HEK293 (cell line): ENCODE data around the gene RFNG.

Experiments
- CTCF ChIA-PET: fragments of 350-600 bp; formaldehyde crosslinking; extraction: SDS; loops from one replicate; lab custom pipeline; 2021; ENCODE audit warnings: antibody characterized with exemption; lab: Yijun Ruan, JAX
- POLR2A ChIA-PET: fragments of 300-600 bp; formaldehyde crosslinking; extraction: SDS; loops from one replicate; lab custom pipeline; 2020; ENCODE audit warnings: antibody characterized with exemption, inconsistent platforms; lab: Yijun Ruan, JAX
- H3K27ac ChIP-seq: fragments of 200-500 bp; sonication (Bioruptor generic); 2 replicates; pipeline ENCODE4 v1.5.1; 2014; ENCODE audit warnings: low read depth, low read length, control low read depth, inconsistent platforms; ENCODE audit errors: extremely low read depth
- H3K36me3 ChIP-seq, 2 experiments: fragments of 200-500 bp in 1 of 2; sonication (Bioruptor generic) in 1 of 2; 1 replicate in 1 of 2; 2 replicates in 1 of 2; pipeline ENCODE4 v1.5.1; 2014 to 2017; ENCODE audit warnings: inconsistent platforms in 2 of 2, low read length in 2 of 2; ENCODE audit not compliant: control insufficient read depth in 2 of 2, insufficient read depth in 1 of 2
- H3K4me1 ChIP-seq: fragments of 200-500 bp; sonication (Bioruptor generic); 2 replicates; pipeline ENCODE4 v1.5.1; 2014; ENCODE audit warnings: mild to moderate bottlenecking, low read length, inconsistent platforms; ENCODE audit not compliant: control insufficient read depth, insufficient read depth
- H3K4me3 ChIP-seq: 2 replicates; pipeline ENCODE4 v1.5.1; 2011; ENCODE audit warnings: low read depth, mild to moderate bottlenecking, control low read depth, low read length, moderate library complexity
- H3K9me3 ChIP-seq: fragments of 200-500 bp; sonication (Bioruptor generic); 2 replicates; pipeline ENCODE4 v1.5.1; 2014; ENCODE audit warnings: low read depth, low read length, inconsistent platforms; ENCODE audit not compliant: control insufficient read depth, insufficient read depth
- MEIS1 ChIP-seq: sonication (generic); formaldehyde crosslinking; IDR thresholded peaks from 2 replicates; pipeline ENCODE4 v1.8.1; 2022; ENCODE audit warnings: missing genetic modification reagents, mild to moderate bottlenecking, borderline replicate concordance
- SALL2 ChIP-seq: fragments of 450-650 bp; formaldehyde crosslinking; IDR thresholded peaks from 2 replicates; pipeline ENCODE4 v1.5.0; 2017; ENCODE audit warnings: missing biosample characterization, mild to moderate bottlenecking, missing genetic modification characterization, borderline replicate concordance
- ZEB2 ChIP-seq: fragments of 450-650 bp; formaldehyde crosslinking; IDR thresholded peaks from 2 replicates; pipeline ENCODE4 v1.5.1; 2016; ENCODE audit warnings: missing biosample characterization, missing genetic modification characterization
- ZFP3 ChIP-seq: fragments of 450-650 bp; formaldehyde crosslinking; IDR thresholded peaks from 2 replicates; pipeline ENCODE4 v1.5.1; 2016; ENCODE audit warnings: low read depth, missing biosample characterization, missing genetic modification characterization
- ZNF114 ChIP-seq: fragments of 450-650 bp; formaldehyde crosslinking; IDR thresholded peaks from 2 replicates; pipeline ENCODE4 v1.5.0; 2017; ENCODE audit warnings: missing biosample characterization, missing genetic modification characterization
- ZNF155 ChIP-seq: fragments of 450-650 bp; formaldehyde crosslinking; IDR thresholded peaks from 2 replicates; pipeline ENCODE4 v1.5.1; 2016; ENCODE audit warnings: missing biosample characterization, missing genetic modification characterization
- ZNF157 ChIP-seq: fragments of 450-650 bp; formaldehyde crosslinking; IDR thresholded peaks from 2 replicates; pipeline ENCODE4 v1.5.1; 2016; ENCODE audit warnings: missing biosample characterization, missing genetic modification characterization
- ZNF202 ChIP-seq: fragments of 450-650 bp; formaldehyde crosslinking; IDR thresholded peaks from 2 replicates; pipeline ENCODE4 v1.5.1; 2016; ENCODE audit warnings: missing biosample characterization, missing genetic modification characterization, borderline replicate concordance
- ZNF211 ChIP-seq: fragments of 450-650 bp; formaldehyde crosslinking; IDR thresholded peaks from 2 replicates; pipeline ENCODE4 v1.5.1; 2016; ENCODE audit warnings: low read depth, missing biosample characterization, missing genetic modification characterization
- ZNF221 ChIP-seq: fragments of 450-650 bp; formaldehyde crosslinking; IDR thresholded peaks from 2 replicates; pipeline ENCODE4 v1.5.1; 2017; ENCODE audit warnings: missing biosample characterization, missing genetic modification characterization, borderline replicate concordance
- ZNF324 ChIP-seq: fragments of 450-650 bp; formaldehyde crosslinking; IDR thresholded peaks from 2 replicates; pipeline ENCODE4 v1.5.1; 2016; ENCODE audit warnings: missing biosample characterization, missing genetic modification characterization
- ZNF37A ChIP-seq: fragments of 450-650 bp; IDR thresholded peaks from 2 replicates; pipeline ENCODE4 v1.5.1; 2018; ENCODE audit warnings: missing biosample characterization, missing genetic modification characterization
- ZNF473 ChIP-seq: fragments of 450-650 bp; formaldehyde crosslinking; IDR thresholded peaks from 2 replicates; pipeline ENCODE4 v1.5.1; 2017; ENCODE audit warnings: missing biosample characterization, missing genetic modification characterization
- ZNF521 ChIP-seq: fragments of 450-650 bp; formaldehyde crosslinking; IDR thresholded peaks from 2 replicates; pipeline ENCODE4 v1.5.1; 2017; ENCODE audit warnings: missing biosample characterization, mild to moderate bottlenecking, missing genetic modification characterization
- ZNF529 ChIP-seq: fragments of 450-650 bp; formaldehyde crosslinking; IDR thresholded peaks from 2 replicates; pipeline ENCODE4 v1.5.1; 2017; ENCODE audit warnings: missing genetic modification characterization, missing biosample characterization; ENCODE audit not compliant: insufficient replicate concordance
- ZNF549 ChIP-seq: fragments of 450-650 bp; IDR thresholded peaks from 2 replicates; pipeline ENCODE4 v1.5.1; 2018; ENCODE audit warnings: missing biosample characterization, missing genetic modification characterization, mild to moderate bottlenecking, inconsistent platforms, moderate library complexity
- ZNF600 ChIP-seq: fragments of 450-650 bp; formaldehyde crosslinking; IDR thresholded peaks from 2 replicates; pipeline ENCODE4 v1.5.1; 2016; ENCODE audit warnings: missing biosample characterization, missing genetic modification characterization
- ZNF654 ChIP-seq: fragments of 450-650 bp; formaldehyde crosslinking; IDR thresholded peaks from 2 replicates; pipeline ENCODE4 v1.5.1; 2016; ENCODE audit warnings: low read depth, missing biosample characterization, missing genetic modification characterization
- ZNF660 ChIP-seq: fragments of 450-650 bp; IDR thresholded peaks from 2 replicates; pipeline ENCODE4 v1.5.1; 2018; ENCODE audit warnings: missing biosample characterization, mild to moderate bottlenecking, missing genetic modification characterization
- ZNF830 ChIP-seq: fragments of 450-650 bp; IDR thresholded peaks from 2 replicates; pipeline ENCODE4 v1.5.0; 2018; ENCODE audit warnings: missing biosample characterization, missing genetic modification characterization, low read depth, mild to moderate bottlenecking, moderate library complexity
- TF ChIP-seq, protein P1 (sequence below): fragments of 450-650 bp; formaldehyde crosslinking; IDR thresholded peaks from 2 replicates; pipeline ENCODE4 v1.5.1; 2016; ENCODE audit warnings: missing biosample characterization, missing genetic modification characterization
- TF ChIP-seq, protein P2 (sequence below): fragments of 450-650 bp; formaldehyde crosslinking; IDR thresholded peaks from 2 replicates; pipeline ENCODE4 v1.5.1; 2016; ENCODE audit warnings: missing biosample characterization, missing genetic modification characterization

The RFNG gene

DNA sequence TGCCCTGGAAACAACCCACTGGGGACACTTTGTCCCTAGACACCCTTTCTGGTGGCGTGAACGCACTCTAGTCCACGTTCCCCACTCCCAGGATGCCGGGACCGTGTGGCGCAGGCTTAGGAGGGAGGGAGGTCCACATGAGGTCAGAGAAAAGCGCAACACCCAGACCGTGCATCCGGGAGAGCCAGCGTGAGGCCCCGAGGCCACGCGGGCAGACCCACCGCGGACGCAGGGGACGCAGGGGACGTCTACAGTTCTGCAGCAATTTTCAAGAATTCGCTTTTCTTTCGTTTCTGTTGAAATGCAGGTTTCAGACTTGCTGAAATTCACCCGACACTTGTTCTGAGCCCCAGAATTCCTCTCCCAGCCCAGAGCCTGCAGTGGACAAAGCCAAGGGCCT is 4.7 kb downstream of the RFNG start:
- Histone ChIP-seq H3K9me3 (no peaks in the 10 kb centered on the region), H3K27ac (no peak overlapping the region), H3K36me3 (peaks cover 0 to 49% of the 10 kb centered on the region in 2 experiments; a peak in 1 of 3 replicates)
- POLR2A ChIA-PET: interaction anchor here (1.3 kb wide), 2 partner anchors 9 kb away, joined by 3 read pairs; partner anchors contain the start of gene DCXR
- CTCF ChIA-PET: no interaction called here
- TF ChIP-seq, protein P1, sequence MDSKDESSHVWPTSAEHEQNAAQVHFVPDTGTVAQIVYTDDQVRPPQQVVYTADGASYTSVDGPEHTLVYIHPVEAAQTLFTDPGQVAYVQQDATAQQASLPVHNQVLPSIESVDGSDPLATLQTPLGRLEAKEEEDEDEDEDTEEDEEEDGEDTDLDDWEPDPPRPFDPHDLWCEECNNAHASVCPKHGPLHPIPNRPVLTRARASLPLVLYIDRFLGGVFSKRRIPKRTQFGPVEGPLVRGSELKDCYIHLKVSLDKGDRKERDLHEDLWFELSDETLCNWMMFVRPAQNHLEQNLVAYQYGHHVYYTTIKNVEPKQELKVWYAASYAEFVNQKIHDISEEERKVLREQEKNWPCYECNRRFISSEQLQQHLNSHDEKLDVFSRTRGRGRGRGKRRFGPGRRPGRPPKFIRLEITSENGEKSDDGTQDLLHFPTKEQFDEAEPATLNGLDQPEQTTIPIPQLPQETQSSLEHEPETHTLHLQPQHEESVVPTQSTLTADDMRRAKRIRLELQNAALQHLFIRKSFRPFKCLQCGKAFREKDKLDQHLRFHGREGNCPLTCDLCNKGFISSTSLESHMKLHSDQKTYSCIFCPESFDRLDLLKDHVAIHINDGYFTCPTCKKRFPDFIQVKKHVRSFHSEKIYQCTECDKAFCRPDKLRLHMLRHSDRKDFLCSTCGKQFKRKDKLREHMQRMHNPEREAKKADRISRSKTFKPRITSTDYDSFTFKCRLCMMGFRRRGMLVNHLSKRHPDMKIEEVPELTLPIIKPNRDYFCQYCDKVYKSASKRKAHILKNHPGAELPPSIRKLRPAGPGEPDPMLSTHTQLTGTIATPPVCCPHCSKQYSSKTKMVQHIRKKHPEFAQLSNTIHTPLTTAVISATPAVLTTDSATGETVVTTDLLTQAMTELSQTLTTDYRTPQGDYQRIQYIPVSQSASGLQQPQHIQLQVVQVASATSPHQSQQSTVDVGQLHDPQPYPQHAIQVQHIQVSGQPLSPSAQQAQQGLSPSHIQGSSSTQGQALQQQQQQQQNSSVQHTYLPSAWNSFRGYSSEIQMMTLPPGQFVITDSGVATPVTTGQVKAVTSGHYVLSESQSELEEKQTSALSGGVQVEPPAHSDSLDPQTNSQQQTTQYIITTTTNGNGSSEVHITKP (tag by site-specific recombination): no peak
- TF ChIP-seq ZNF600 (tag by site-specific recombination) (no peak), ZNF37A (tag by site-specific recombination) (no peak), ZNF155 (tag by site-specific recombination) (no peak), ZNF654 (tag by site-specific recombination) (no peak), ZNF324 (tag by site-specific recombination) (no peak)
- TF ChIP-seq, all 188 proteins: peak for 0
- peaks cover 3% of the 10 kb centered on the region; the same call in 1 of the 2 replicates for H3K4me1 ChIP-seq
- H3K4me3 ChIP-seq: no peak overlapping the region

DNA sequence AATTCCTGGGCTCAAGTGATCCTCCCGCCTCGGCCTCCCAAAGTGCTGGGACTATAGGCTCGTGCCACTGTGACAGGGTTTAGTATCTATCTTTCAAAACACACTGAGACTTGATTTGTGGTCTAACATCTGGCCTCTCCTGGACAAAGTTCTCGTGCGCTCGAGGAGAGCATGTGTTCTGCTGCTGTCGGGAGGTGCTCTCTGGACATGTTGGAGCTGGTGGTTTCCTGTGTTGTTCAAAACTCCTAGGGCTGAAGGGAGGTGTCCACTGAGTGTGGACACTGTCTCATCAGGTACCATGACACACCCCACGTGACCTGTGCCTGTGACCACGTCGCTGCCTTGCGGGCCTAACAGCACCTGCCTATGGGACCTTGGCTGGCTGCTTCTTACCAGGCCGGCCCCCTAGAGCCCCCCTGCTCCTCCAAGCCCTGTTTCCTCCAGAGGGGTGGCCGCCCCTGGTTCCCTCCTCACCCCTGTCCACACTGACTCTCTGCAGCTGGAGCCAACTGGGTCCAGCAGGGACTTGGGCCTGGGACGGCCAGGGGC is 5.6 kb downstream of the RFNG start:
- TF ChIP-seq ZNF157 (tag by site-specific recombination) (no peak), ZNF660 (no peak), ZFP3 (tag by site-specific recombination) (no peak), ZNF529 (tag by site-specific recombination) (no peak), ZEB2 (no peak), ZNF830 (tag by site-specific recombination) (no peak), ZNF549 (tag by site-specific recombination) (no peak), ZNF221 (tag by site-specific recombination) (no peak), ZNF473 (tag by site-specific recombination) (no peak), ZNF202 (no peak), SALL2 (tag by site-specific recombination) (no peak), ZNF521 (tag by site-specific recombination) (no peak), ZNF114 (tag by site-specific recombination) (no peak), ZNF211 (tag by site-specific recombination) (no peak), MEIS1 (CRISPR knock-in tag) (no peak)
- TF ChIP-seq, protein P2, sequence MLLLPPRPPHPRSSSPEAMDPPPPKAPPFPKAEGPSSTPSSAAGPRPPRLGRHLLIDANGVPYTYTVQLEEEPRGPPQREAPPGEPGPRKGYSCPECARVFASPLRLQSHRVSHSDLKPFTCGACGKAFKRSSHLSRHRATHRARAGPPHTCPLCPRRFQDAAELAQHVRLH (tag by site-specific recombination): no peak
- H3K4me3 ChIP-seq: no peak overlapping the region
- peaks cover 0 to 49% of the 10 kb centered on the region in 2 experiments; a peak in 1 of 3 replicates for H3K36me3 ChIP-seq
- H3K4me1 ChIP-seq: peaks cover 3% of the 10 kb centered on the region; the same call in 1 of the 2 replicates
- no peak overlapping the region for H3K27ac ChIP-seq
- ChIA-PET CTCF (no interaction called here), POLR2A (interaction anchor here (1.3 kb wide), 2 partner anchors 8 to 10 kb away, joined by 3 read pairs; partner anchors contain the start of gene DCXR)
- H3K9me3 ChIP-seq: no peaks in the 10 kb centered on the region
